NK-92 (cell line): ENCODE measurements around the gene RASSF8.

Source experiments
- DNase-seq: peaks from one replicate; lab custom pipeline; 2025; ENCODE audit not compliant: unreplicated experiment; lab: John Stamatoyannopoulos, UW

The RASSF8 gene

DNA sequence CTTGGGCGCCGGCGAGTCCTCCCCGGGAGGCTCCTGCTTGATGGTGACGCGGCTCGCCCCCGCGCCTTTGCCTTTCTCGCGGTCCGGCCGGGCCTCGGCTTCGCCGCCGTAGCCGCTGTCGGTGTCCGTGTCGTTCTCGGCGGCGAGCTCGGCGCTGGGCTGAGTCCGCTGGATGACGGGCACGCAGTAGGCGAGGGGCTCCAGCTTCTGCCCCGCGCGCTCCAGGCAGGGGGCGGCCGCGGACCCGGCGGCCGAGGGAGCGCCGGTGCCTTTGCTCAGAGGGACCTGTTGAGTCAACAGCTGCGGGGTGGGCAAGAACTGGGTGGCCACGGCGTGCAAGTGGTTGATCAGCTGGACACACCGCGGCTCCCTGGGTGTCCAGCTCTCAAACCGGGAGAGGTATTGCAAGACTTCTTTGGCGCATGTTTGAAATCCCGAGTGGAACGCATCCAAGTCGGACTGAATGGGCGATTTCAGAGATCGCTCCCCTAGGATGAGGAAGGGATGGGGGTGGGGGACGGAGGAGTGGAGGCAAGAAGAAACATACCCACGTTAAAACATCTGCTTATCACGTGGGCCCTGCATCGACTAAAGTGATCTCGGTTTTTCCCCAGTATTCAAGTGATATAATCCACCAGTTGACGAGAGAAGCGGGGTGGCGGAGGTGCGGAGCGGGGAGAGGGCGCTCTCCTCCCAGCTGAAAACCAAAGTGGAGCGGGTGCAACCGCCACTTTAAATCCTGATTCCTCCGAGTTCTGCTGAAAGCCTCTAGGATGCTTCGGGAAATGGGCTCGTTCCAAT lies 164.4 kb downstream of the RASSF8 start:
- no peak for DNase-seq

DNA sequence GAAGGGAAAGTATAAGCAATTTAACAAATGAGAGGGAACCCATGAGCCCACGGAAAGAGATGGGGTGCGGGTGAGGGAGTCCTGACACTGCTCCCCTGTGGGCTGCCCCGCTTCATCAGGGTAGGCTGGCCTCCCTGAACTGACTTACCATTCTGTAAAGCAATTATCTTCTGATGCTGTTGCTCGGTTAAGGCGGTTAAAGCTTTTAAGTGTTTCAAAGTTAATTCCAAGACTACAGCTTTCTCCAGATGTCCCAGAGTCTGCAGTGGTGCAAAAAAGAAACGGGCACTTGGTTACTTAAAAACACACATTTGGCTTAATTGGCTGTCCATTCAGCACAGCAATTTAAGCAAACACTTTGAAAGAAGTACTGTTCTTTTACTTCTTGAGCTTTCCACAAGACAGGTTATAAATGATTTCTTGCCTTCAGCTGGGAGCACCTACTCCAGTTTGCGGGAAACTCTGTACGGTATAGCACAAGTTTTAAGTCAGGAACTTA lies 165.0 kb downstream of the RASSF8 start:
- DNase-seq = no peak

DNA sequence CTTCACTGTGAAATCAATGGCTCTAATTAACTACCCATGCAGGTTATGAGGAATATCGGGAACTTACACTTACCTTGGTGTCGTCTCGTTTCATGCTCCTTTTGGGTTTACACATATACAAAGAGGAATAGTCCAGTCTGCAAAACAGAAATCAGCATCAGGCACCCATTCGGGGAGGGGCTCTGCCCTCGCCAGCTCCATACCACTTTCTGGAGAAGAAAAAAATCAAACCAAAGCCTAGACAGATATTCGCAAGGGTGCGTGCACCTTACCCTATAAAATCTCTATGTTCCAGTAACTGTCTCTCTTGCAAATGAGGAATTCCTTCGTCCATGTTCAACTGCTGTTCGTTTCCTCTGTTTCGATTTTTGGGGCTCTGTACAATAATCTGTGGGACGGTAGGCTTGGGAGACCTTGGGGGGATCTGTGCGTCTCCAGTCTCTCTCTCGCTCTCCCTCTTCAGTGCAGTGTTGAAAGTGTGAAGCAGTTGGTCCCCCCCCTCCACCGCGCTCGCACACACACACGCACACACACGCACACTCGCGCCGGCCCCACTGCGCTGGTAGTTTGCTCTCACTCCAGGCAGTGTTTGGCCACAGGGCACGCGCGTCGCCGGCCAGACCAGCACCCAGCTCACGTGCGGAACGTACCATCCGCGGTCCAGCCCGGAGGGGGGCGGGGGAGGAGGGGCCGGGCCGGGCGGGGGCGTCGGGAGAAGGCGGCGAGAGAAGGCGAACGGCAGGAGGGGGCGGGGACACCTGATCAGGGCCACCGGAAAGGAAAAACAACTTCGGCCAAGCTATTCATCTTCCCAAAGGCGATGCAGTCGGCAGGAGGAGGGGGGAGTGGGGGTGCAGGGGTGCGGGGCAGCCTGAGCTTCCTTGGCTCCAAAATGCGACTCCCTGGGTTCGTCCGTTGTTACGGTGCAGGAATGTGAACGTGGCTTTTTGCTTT lies 166.2 kb downstream of the RASSF8 start, which contains the start of gene BHLHE41:
Gene BHLHE41, minus strand, starts transcription at position 592 of the 954 bp plus-strand sequence. Its CDS starts 258 bp downstream, at position 334.
- DNase-seq = no peak

DNA sequence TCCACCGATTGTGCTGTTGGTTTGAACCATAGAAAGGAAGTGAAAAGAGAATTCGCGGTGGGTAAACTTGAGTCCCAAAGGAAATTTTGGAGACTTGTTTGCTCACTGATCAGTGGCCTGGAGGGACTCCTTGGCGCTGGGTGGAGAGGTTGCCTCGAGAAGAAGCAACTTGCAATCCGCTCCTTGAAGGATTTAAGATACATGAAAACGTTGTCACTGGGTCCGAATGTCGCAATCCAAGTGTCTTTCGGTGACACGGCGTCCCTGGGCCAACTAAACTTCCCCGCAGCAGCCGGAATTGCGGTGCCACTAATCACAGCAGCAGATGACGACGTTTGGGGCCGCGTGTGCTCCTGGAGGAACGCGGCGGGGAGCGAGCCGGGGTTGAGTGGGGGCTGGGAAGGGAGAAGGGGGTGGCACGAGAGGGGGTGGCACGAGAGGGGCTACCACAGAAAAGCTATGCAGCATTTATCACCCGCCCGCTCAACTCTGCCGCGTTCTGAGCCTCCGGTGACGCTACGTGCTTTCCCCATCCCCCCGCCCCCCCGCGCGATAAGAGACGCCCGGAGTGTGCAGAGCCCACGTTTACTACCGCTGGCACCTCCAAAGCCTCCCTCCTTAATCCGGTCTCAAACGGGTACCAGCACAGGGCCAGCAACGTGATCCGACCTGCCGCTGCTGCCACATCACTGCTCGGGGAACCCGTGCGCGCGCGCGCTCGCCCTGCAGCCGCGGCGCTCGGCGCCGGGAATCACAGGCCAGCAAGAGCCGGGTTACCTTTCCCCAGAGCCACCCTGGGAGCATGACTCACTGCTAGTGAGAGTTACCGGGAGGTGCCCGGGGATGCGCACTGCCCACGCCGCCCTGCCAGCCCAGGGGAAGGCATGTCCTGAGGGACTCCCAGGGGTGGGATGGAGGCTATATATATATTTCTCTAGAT lies 167.2 kb downstream of the RASSF8 start:
- no peak for DNase-seq

DNA sequence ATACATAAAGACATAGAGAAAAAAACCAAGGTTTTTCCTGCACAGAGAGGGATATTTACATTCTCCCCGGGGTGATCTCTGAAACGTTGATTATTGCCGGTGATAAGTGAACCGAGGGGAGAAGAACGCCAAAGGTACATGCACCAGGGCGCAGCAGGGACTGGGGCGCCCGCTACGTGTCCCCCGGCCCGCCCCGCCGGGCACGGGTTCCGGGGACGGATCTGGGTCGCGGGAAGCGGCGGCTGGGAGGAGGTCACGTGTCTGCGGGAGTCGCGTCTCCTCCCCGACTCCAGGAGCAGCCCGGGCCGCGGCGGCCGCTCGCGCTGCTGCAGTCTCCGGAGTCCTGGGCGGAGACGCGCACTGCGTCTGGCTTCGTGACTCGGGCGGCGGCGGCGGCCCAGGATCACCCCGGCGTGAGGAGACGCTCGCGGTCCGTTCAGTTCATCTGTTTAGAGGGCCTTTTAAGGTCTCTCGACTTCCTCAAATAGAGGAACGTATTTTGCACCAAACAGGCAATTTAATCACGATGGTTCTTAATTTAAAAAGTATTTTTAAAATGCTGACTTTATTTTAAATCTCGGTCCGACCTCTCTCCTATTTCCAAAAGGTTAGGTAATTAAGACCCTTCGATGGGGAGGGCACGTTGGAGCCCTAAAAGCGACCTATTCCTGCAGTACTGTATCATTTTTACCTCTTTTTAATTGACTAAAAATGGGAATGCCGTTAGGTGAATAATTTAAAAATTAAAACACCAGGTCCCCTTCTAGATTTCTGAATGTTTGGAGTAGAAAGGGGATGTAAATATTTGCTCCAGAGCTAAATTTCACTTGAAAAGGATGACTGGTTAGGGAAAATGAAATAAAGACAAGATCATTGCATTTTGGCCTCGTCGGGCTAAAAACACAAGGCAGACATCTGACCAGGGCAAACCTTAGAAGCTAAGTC lies 168.1 kb downstream of the RASSF8 start:
- DNase-seq = no peak

DNA sequence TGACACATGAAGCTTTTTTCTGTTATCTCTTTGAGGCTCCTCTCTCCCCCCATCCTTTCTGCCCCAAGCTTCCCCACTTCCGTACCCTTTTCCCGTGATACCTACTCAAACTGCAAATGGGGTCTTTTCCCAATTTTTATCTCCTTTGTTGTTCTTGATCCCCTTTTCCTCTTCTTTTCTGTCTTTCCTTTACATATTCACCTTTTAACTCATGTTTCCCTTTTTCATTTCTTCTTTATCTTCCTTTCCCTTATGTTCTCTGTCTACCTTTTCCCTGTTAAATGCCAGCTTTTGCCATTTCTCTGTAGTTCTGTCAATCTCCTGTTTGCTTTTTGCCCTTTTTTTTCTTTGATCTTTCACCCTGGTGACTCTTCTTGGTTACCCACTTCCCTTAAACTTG lies 168.9 kb downstream of the RASSF8 start:
- no peak for DNase-seq

DNA sequence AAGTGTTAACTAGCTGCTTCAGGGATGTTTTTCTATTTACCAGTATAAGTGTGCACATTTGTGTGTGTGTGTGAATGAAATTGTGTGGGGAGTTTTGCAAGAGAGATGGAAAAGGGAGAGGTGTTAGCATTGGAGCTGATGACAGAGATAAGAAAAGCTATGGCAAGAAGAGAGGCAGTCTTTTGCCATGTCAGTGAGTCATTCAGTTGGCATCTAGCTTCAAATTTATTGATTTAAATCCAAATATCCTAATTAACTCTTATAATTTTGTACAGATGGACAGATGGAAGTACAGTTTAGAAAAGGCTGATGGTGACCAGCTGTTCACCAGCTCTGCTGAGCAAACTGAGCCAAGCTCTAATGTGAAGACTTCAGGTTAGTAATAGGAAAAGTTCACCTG lies 169.7 kb downstream of the RASSF8 start:
- DNase-seq = no peak
